Fibroblast of lung (primary cell): Measurements from ENCODE around the gene UST.

Experiments used
- CTCF ChIP-seq, 2 donors: IDR thresholded peaks in 1 of 2; conservative IDR thresholded peaks in 1 of 2; 1 replicate in 1 of 2; 2 replicates in 1 of 2; pipeline ENCODE4 v1.5.1; 2011 to 2012; ENCODE audit warnings: low read length in 2 of 2, control low read depth in 1 of 2, inconsistent platforms in 1 of 2, low read depth in 1 of 2, mild to moderate bottlenecking in 1 of 2
- EZH2 ChIP-seq: IDR thresholded peaks from 2 replicates; pipeline ENCODE4 v1.5.1; 2012; ENCODE audit warnings: low read length, control low read depth, mild to moderate bottlenecking; ENCODE audit errors: missing control alignments

- no peak for TF ChIP-seq CTCF (conservative IDR thresholded peaks at IDR 0.05 in 1 of 2, IDR thresholded peaks at IDR 0.05 in 1 of 2; ENCODE audit: low read depth in 1 of 2, low read length in 2 of 2)
- no peak for TF ChIP-seq EZH2
Measured at GRCh38 chr6:148840256-148840655, 93.4 kb downstream of the UST start.
